GM21526 (cell line): ENCODE results near the gene USP15.

Experiments
- ATAC-seq: cut with Tn5 transposase; IDR thresholded peaks from one replicate; pipeline ENCODE4 v1.9.1; 2021; ENCODE audit warnings: moderate library complexity; ENCODE audit not compliant: unreplicated experiment, low FRiP score

USP15 gene

GRCh38 chr12:62279058-62279457 lies 18.9 kb downstream of the USP15 start:
- no peak for ATAC-seq

DNA sequence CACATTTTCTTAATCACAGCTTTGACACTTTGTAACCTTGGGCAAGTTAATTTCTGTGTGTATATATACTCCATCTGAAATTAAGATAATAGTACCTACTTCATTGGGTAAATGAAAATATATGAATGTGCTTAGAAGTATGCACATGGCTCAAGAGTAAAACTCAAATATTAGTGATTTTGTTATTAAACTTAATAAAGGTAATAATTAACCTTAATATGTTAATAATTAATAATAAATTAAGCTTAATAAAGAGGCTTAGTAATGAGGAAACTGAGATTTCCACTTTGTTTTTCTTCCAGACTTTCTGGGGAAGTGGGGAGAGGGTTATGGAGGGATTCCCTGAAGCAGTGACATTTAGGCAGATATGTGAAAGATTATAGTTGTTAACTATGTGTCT lies 19.8 kb downstream of the USP15 start:
- no peak for ATAC-seq

- ATAC-seq = no peak
Observed at GRCh38 chr12:62282057-62282774, 22.0 kb downstream of the USP15 start.

- no peak for ATAC-seq
Observed at GRCh38 chr12:62284749-62285148, 24.5 kb downstream of the USP15 start.

GRCh38 chr12:62285284-62285683 lies 25.1 kb downstream of the USP15 start:
- ATAC-seq = no peak

GRCh38 chr12:62288328-62288727 lies 28.1 kb downstream of the USP15 start:
- no peak for ATAC-seq

- no peak for ATAC-seq
Observed at GRCh38 chr12:62290846-62291245, 30.6 kb downstream of the USP15 start.

- no peak for ATAC-seq
Observed at GRCh38 chr12:62291864-62292760, 31.9 kb downstream of the USP15 start.

DNA sequence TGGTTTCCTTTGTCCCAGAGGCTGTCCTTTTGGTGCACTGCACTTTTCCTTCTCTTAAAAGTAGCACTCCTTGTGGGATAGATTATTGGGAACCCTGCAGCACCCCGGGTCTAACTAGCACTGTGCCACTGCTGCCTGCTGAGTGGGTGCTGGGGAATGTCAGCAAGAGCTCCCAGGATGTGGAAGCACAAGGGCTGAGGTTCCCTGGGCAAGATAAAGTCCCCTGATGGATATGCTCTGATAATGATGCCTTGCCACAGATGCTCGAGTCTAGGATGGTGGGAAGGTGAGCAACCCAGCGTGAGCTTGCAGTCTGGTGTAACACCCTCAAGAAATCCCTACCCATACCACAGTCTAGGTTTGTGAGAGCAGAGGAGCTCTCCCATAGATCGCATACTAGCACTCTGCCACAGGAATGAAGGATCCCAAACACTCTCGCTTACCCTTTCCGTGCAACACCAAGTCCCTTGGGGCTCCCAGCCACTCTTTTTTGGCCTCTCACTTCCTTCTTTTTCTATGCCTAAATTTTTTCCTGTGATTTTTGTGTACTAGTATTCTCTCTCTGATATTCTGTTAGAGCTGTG lies 32.6 kb downstream of the USP15 start:
- no peak for ATAC-seq

- no peak for ATAC-seq
Observed at GRCh38 chr12:62294378-62294777, 34.2 kb downstream of the USP15 start.

DNA sequence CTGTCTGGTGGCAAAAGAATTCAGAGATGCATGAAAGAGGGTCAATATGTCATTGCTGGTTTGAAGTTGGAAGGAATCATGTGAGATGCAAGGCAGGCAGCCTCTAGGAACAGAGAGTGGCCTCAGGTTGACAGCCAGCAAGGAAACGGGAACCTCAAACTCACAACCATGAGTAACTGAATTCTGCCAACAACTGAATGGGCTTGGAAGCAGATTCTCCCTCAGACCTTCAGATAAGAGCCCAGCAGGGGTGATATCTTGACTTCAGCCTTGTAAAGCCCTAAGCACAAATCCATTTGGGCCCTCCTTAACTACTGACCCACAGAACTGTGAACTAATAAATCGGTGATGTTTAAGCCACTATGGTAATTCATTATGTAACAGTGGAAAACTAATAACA lies 35.8 kb downstream of the USP15 start:
- no peak for ATAC-seq

DNA sequence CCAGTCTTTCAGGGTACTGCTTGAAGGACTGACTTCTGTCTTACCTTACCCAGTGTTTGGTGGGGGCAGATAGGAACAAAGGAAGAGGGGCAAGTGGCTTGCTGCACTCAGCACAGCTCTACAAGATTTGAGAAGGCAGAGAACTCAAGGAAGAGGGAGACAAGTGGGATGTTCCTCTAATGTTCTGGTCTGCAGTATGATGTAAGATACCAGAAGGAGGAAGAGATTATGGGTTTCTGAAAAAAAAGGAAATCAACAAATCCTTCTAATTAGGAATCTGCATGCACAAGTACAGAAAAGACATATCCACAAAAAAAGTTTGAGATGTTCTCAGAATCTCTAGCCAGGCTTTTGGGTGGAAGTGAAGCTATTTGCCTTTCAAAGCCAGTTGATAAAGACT lies 37.1 kb downstream of the USP15 start:
- ATAC-seq = no peak

- no peak for ATAC-seq
Observed at GRCh38 chr12:62299617-62300016, 39.4 kb downstream of the USP15 start.

- ATAC-seq = no peak
Observed at GRCh38 chr12:62301080-62301798, 41.0 kb downstream of the USP15 start.

DNA sequence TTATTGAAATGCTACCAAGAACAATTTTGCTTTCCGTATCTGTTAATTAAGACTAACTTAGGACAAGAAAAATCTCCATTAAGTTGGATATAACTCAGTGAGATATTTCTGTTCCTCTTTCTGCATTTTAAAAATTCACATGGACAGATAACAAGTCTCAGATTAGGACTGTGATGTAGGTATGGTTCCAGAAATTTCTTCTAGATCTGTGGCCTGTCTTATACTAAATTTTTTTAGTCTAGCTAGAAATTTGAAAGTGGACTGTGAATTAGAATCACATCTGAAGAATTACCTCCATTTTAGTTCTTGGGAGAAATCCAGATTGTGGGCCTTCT lies 41.6 kb downstream of the USP15 start:
- no peak for ATAC-seq

DNA sequence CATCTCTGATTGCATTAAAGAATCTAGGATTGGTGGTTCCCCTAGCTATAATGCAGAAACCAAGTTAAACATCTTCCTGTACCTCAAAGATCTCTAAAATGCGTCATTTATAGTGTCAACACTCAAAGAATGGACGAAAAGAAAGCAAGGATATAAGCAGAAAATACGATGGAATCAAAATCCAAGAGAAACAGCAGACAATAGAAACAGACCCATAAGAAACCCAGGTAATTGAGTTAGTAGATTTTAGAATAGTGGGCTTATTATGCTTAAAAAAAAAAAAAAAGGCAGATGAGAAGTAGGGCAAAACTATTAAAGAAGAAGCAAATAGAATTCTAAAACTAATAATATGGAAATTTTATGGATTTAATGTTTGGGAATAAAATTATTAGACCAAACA lies 44.4 kb downstream of the USP15 start:
- no peak for ATAC-seq

DNA sequence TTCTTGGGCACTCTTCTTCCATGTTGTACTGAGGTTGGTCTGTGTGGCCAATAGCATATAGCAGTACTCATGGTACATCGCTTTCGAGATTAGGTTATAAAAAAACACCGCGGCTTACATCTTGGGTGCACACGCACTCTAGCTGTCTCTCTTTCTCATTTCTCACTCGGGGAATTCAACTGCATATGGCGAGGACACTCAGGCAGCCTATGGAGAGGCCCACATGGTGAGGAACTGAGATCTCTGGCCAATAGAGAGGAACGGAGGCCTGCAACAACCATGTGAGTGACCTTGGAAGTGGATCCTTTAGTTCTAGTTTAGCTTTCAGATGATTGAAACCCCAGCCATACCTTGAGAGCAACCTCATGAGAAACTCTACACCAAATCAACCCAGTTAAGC lies 45.6 kb downstream of the USP15 start:
- no peak for ATAC-seq

DNA sequence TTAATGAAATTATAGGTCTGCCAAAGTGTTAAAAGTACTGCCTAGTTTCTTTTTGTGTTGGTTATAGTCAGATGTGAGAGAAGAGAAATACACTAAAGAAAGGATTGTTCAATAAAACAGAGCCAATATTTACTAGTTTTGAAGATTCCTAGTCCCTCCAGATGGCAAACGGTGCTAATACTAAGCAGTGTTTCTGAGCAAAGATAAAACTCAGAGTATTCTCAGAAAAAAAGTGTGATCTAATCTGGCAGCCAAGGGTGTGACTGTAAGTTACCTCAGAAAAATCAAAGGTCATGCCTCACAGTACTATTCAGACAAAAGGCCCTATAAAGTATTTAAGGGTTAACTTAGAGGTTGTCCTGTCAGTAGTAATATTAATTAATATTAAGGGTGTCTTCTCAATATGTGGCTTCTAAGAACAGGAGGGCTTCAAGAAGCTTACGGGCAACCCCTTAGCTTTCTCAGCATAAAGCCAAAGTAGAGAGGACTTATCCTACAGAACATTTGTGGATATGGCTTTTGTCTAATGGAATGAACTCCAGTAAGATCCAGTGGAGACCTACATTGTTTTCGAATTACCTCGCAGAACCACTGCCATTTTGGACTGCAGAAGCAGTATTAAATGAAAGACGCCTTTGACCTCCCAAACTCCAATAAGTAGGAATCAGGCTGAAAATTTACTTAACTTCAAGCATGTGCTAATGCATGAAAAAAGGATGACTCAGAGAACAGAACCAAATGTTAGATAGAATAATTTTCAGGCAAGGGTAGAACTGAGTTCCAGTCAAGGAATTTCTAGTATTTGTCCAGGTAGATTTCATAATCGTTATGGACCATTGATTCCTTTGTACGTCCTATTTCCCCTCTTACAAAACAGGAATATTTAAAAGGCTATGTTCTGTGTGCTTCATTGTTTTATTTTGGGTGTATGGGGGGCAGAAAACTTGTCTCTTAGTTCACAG lies 46.6 kb downstream of the USP15 start:
- no peak for ATAC-seq

DNA sequence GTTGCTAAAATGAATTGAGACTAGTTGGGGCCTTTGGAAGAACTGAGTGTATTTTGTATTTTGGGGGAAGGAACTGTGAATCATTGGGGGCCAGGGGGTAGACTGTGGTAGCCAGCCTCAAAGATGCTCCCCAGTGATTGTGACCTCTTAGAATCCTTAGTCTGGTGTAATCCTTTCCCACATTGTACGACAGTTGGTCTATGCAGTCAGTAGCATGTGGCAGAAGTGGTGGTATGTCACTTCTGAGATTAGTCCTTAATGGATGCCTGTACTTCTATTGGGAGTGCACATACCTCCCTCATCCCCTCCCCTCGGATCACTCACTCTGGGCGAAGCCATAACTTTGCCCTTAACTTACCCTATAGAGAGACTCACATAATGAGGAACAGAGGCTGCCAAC lies 48.0 kb downstream of the USP15 start:
- ATAC-seq = no peak
